Measurements from ENCODE around the gene NEURL1B.

DNA sequence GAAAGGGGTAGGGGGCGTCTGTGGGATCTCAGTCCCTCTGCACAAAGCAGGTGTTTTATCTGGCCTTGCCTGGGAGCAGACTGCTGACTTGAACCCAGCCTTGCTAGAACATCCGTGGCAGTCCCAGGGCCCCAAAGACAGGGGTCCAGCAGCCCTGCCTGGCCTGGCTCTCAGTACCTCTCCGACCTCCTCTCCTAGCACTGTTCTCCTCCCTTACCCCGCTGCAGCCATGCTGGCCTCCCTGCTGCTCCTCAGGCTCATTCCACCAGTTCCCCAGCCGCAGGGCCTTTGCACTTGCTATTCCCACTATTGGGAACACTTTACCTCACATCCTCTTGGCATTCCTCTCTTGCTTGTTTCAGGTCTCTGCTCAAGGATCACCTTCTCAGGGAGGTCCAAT is 84.7 kb downstream of the NEURL1B start:
- no peak for TF ChIP-seq PML (IDR thresholded peaks at IDR 0.05; ENCODE audit: low read length)
- no peak for TF ChIP-seq POLR2A (IDR thresholded peaks at IDR 0.05; ENCODE audit: low read depth, low read length)
- TF ChIP-seq, protein P1, sequence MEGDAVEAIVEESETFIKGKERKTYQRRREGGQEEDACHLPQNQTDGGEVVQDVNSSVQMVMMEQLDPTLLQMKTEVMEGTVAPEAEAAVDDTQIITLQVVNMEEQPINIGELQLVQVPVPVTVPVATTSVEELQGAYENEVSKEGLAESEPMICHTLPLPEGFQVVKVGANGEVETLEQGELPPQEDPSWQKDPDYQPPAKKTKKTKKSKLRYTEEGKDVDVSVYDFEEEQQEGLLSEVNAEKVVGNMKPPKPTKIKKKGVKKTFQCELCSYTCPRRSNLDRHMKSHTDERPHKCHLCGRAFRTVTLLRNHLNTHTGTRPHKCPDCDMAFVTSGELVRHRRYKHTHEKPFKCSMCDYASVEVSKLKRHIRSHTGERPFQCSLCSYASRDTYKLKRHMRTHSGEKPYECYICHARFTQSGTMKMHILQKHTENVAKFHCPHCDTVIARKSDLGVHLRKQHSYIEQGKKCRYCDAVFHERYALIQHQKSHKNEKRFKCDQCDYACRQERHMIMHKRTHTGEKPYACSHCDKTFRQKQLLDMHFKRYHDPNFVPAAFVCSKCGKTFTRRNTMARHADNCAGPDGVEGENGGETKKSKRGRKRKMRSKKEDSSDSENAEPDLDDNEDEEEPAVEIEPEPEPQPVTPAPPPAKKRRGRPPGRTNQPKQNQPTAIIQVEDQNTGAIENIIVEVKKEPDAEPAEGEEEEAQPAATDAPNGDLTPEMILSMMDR (IDR thresholded peaks at IDR 0.05 in 2 of 3, conservative IDR thresholded peaks at IDR 0.05 in 1 of 3; ENCODE audit: control insufficient read depth in 2 of 3, extremely low read depth in 1 of 3, insufficient read depth in 1 of 3, low read depth in 3 of 3, low read length in 3 of 3), result no peak
- no peak for TF ChIP-seq EZH2 (IDR thresholded peaks at IDR 0.05; ENCODE audit: borderline replicate concordance, control insufficient read depth, low read depth, low read length)
- TF ChIP-seq, protein P2, sequence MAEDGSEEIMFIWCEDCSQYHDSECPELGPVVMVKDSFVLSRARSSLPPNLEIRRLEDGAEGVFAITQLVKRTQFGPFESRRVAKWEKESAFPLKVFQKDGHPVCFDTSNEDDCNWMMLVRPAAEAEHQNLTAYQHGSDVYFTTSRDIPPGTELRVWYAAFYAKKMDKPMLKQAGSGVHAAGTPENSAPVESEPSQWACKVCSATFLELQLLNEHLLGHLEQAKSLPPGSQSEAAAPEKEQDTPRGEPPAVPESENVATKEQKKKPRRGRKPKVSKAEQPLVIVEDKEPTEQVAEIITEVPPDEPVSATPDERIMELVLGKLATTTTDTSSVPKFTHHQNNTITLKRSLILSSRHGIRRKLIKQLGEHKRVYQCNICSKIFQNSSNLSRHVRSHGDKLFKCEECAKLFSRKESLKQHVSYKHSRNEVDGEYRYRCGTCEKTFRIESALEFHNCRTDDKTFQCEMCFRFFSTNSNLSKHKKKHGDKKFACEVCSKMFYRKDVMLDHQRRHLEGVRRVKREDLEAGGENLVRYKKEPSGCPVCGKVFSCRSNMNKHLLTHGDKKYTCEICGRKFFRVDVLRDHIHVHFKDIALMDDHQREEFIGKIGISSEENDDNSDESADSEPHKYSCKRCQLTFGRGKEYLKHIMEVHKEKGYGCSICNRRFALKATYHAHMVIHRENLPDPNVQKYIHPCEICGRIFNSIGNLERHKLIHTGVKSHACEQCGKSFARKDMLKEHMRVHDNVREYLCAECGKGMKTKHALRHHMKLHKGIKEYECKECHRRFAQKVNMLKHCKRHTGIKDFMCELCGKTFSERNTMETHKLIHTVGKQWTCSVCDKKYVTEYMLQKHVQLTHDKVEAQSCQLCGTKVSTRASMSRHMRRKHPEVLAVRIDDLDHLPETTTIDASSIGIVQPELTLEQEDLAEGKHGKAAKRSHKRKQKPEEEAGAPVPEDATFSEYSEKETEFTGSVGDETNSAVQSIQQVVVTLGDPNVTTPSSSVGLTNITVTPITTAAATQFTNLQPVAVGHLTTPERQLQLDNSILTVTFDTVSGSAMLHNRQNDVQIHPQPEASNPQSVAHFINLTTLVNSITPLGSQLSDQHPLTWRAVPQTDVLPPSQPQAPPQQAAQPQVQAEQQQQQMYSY (CRISPR knock-in tag; IDR thresholded peaks at IDR 0.05), result no peak
- no peak for TF ChIP-seq USF1 (IDR thresholded peaks at IDR 0.05; ENCODE audit: borderline replicate concordance, extremely low read length, insufficient read depth, low read depth, low read length)
- TF ChIP-seq ATF3 (IDR thresholded peaks at IDR 0.05; ENCODE audit: borderline replicate concordance, extremely low read depth, low read depth, low read length), result no peak
- no peak for TF ChIP-seq HCFC1 (IDR thresholded peaks at IDR 0.05; ENCODE audit: low read length)
- TF ChIP-seq, protein P3, sequence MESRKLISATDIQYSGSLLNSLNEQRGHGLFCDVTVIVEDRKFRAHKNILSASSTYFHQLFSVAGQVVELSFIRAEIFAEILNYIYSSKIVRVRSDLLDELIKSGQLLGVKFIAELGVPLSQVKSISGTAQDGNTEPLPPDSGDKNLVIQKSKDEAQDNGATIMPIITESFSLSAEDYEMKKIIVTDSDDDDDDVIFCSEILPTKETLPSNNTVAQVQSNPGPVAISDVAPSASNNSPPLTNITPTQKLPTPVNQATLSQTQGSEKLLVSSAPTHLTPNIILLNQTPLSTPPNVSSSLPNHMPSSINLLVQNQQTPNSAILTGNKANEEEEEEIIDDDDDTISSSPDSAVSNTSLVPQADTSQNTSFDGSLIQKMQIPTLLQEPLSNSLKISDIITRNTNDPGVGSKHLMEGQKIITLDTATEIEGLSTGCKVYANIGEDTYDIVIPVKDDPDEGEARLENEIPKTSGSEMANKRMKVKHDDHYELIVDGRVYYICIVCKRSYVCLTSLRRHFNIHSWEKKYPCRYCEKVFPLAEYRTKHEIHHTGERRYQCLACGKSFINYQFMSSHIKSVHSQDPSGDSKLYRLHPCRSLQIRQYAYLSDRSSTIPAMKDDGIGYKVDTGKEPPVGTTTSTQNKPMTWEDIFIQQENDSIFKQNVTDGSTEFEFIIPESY (IDR thresholded peaks at IDR 0.05), result no peak
- no peak for TF ChIP-seq USF2 (IDR thresholded peaks at IDR 0.05; ENCODE audit: borderline replicate concordance, low read depth, low read length)
- TF ChIP-seq GATAD2B (conservative IDR thresholded peaks at IDR 0.05; ENCODE audit: low read depth), result no peak
- TF ChIP-seq KDM1A (IDR thresholded peaks at IDR 0.05; ENCODE audit: borderline replicate concordance), result no peak
- TF ChIP-seq CHD2 (IDR thresholded peaks at IDR 0.05; ENCODE audit: borderline replicate concordance, low read depth, low read length), result no peak
